Measurements from ENCODE around the gene FAM13A.

DNA sequence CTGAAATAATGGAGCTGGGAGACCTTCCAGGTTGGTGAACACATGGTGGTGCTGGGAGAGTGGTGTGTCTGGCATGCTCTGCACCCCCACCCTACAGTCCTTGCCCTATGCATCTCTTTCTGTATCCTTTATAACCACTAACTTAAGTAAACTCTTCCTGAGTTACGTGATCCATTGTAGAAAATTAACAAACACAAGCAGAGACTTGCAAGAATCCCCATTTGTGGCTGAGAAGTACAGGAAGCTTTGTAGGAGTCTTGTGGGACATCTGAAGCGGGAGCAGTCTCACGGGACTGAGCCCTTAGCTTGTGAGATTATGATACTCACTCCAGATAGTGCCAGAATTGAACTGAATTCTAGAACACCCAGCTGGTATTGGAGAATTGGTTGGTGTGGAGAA, 14.3 kb upstream of the FAM13A start:
- TF ChIP-seq, protein P1, sequence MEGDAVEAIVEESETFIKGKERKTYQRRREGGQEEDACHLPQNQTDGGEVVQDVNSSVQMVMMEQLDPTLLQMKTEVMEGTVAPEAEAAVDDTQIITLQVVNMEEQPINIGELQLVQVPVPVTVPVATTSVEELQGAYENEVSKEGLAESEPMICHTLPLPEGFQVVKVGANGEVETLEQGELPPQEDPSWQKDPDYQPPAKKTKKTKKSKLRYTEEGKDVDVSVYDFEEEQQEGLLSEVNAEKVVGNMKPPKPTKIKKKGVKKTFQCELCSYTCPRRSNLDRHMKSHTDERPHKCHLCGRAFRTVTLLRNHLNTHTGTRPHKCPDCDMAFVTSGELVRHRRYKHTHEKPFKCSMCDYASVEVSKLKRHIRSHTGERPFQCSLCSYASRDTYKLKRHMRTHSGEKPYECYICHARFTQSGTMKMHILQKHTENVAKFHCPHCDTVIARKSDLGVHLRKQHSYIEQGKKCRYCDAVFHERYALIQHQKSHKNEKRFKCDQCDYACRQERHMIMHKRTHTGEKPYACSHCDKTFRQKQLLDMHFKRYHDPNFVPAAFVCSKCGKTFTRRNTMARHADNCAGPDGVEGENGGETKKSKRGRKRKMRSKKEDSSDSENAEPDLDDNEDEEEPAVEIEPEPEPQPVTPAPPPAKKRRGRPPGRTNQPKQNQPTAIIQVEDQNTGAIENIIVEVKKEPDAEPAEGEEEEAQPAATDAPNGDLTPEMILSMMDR (IDR thresholded peaks at IDR 0.05; ENCODE audit: insufficient read depth, low read length), result no peak
- TF ChIP-seq POLR2AphosphoS5 (IDR thresholded peaks at IDR 0.05; ENCODE audit: low read depth) (no peak), GABPA (IDR thresholded peaks at IDR 0.05; ENCODE audit: low read depth) (no peak), SPI1 (IDR thresholded peaks at IDR 0.05; ENCODE audit: borderline replicate concordance, low read depth) (no peak)
- TF ChIP-seq, protein P2, sequence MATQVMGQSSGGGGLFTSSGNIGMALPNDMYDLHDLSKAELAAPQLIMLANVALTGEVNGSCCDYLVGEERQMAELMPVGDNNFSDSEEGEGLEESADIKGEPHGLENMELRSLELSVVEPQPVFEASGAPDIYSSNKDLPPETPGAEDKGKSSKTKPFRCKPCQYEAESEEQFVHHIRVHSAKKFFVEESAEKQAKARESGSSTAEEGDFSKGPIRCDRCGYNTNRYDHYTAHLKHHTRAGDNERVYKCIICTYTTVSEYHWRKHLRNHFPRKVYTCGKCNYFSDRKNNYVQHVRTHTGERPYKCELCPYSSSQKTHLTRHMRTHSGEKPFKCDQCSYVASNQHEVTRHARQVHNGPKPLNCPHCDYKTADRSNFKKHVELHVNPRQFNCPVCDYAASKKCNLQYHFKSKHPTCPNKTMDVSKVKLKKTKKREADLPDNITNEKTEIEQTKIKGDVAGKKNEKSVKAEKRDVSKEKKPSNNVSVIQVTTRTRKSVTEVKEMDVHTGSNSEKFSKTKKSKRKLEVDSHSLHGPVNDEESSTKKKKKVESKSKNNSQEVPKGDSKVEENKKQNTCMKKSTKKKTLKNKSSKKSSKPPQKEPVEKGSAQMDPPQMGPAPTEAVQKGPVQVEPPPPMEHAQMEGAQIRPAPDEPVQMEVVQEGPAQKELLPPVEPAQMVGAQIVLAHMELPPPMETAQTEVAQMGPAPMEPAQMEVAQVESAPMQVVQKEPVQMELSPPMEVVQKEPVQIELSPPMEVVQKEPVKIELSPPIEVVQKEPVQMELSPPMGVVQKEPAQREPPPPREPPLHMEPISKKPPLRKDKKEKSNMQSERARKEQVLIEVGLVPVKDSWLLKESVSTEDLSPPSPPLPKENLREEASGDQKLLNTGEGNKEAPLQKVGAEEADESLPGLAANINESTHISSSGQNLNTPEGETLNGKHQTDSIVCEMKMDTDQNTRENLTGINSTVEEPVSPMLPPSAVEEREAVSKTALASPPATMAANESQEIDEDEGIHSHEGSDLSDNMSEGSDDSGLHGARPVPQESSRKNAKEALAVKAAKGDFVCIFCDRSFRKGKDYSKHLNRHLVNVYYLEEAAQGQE (IDR thresholded peaks at IDR 0.05; ENCODE audit: insufficient replicate concordance, low read depth), result no peak

Data from HL-60 (cell line).